GM19372 (cell line): ENCODE data around the gene SOWAHC.

Experiments
- ATAC-seq: cut with Tn5 transposase; IDR thresholded peaks from one replicate; pipeline ENCODE4 v1.9.1; 2021; ENCODE audit warnings: mild to moderate bottlenecking, low read depth, moderate library complexity; ENCODE audit not compliant: unreplicated experiment

Gene SOWAHC

DNA sequence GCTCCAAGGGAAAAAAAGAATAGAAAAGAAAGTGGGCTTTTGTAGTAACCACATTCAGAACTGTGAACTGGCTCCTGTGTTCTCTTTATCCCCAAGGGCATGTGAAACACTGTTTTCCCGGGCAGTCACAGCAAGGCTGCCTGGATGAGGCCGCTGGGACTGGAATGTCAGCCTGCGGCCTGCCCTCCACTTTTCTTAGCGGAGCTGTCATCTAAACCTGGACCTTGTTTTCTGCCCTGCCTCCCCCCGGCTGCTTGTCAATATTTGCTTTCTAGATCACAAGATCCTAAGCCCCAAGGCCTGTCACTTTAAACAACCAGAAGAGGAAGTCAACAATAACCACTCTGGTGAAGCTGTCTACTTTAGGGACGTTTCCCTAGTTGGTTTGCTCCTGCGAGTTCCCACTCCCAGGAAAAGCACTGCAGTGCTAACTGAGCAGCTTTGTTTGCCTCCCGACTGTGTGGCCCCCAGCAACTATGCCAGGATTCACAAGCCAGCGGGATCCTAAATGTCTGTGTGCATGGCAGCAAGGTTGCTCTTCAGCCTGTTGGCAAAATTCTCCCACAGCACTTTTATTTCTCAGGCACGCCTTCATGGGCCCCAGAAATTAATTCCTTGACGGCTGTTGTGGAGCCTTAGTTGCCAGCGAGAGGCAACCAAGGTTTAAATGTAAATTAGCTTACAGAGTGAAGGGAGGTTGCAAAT lies 30.6 kb downstream of the SOWAHC start:
- ATAC-seq = no peak

DNA sequence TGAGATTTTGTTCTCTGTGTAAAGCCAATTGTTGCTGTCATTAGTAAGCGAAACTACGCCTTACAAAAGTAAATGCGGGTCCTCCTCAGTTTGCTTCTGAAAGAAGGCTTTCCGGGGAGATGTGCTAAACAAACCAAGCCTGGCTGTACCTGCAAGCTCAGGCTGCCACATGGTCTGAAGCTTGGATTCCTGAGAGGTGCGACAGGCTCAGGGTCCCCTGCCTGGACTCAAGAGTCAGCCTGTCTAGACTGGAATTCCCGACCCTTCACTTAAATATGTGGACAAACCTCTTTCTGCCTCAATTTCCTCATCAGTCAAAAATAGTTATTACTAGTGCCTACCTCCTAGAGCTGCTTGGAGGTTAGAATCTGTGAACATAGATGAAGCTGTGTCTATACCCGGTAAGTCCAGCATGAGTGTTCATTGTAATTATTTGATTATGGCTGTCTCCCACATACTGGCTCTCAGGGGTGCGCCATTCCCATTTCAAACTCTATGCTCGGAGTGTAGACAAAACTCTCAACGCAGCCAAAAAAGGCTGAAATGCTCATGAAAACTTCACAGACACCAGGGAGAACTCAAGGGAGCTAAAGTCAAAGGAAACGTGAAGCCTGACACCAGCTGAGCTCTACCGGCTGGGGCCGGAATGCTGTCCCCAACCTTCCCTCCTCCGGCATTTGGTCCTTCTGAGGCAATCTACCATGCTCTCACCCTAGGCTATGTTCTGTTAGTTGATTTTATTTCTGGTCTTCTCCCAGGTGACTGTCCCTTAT lies 31.4 kb downstream of the SOWAHC start:
- ATAC-seq = no peak

GRCh38 chr2:109646961-109647360 lies 32.8 kb downstream of the SOWAHC start:
- no peak for ATAC-seq

DNA sequence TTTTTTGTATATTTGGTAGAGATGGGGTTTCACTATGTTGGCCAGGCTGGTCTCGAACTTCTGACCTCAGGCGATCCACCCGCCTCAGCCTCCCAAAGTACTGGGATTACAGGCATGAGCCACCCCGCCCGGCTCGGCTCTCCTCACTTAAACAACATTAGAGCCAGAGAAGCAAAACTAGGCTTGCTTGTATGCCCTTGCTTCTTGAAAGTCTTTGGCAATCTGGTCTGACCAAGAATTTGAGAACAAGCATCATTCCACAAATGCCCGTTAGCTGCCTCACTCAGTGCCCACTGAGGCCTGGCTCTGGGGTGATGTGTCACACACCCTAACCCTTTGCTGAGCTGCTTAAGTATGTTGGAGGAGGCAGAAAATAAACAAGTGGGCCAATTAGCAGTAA lies 33.5 kb downstream of the SOWAHC start:
- ATAC-seq = no peak

DNA sequence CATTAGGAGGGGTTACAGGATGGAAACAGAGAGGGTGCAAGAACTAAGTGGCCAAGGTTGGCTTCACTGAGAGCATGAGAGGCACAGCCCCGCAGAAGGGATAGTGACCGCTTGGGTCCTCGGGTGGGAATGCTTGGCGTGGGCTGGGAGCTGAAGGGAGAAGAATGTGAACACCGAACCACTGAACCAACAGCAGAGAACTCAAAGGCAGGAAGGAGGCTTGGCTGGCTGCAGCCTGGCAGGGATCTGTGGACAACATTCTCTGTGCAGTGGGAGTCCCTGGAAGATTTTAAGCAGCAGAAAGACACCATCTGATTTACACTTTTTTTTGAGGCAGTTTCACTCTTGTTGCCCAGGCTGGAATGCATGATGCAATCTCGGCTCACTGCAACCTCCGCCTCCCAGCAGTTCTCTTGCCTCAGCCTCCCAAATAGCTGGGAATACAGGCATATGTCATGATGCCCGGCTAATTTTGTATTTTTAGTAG lies 33.9 kb downstream of the SOWAHC start:
- no peak for ATAC-seq

DNA sequence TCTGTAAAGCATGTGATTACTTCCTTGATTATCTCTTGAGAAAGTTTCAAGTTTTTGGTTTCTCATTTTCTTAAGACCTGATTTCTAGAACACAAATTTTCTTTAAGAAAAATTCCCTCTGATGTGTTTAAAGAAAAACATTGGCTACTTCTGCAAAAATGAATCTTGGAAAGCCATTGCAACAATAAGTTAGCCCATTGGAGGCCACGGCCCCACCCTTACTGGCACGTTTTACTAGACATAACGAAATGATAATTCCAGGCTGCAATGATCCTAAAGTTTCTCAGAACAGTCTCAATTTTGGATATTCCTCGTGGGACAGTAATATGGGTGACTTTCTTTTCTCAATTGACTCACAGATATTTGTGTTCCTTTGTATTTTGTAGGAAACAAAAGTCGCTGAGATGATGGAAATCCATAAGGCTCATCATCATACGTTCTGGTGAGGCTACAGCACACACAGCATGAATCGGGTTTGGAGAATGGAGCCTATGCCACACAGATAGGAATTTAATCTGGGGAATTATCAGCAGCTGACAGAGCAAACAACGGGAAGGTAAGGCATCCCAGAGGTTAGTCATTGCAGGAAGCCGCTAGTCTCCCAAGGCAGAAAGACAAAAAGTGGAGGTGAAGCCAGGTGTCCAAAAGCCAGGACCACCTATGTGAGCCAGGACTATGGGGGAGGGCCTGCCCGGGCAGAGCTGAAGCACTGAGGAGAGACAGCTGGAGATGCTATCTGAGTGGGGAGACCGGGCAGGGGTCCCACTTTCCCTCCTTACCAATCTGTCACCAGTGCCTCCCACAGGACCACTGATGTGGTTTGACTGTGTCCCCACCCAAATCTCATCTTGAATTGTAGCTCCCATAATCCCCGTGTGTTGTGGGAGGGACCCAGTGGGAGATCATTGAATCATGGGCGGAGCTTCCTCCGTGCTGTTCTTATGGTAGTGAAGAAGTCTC lies 35.9 kb downstream of the SOWAHC start:
- ATAC-seq = no peak

DNA sequence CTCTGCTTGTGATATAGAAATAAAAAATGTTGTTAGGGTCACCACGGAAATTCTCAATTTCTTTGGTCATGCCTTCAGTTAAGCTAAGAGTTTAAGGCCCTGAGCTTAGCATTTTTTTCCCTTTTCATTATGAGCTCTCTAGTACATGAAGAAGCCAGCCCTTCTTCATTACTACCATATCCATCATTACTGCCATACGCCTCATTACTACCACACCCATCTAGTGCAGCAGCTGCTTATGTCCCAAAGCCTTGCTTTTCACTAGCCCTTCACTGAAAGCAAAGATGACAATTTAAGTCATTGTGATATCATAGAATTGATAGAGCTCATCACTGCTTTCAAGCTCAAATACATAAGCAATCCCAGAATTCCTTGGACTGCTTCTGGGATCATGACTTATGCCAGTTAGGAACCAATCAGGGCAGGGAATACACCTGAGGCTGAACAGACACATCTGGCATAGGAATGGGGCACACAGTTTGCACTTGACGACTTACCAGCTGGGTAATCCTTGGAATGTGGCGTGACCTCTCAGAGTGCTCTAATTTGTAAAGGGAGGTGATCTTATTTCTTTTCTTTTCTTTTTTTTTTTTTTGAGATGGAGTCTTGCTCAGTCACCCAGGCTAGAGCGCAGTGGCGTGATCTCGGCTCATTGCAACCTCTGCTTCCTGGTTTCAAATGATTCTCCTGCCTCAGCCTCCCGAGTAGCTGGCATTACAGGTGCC lies 40.3 kb downstream of the SOWAHC start:
- no peak for ATAC-seq

DNA sequence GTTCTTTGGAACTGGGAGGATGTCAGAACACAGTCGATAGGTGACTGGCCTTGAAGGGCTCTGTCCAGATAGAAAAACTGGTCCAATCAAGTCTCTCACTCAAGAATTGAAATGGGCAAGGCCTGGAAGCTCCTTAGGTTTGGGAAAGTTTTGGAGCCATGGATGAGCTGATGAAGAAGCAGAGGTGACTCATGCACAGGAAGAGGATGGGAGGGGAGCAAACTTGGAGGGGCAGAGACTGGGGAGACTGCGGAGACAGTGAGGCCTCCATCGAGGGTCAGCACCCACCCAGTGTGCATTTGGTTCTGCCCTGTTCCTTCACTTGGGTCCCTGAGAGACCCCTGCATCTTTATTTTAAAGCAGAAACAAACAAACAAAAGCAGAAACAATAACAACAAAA lies 41.1 kb downstream of the SOWAHC start:
- ATAC-seq = no peak

DNA sequence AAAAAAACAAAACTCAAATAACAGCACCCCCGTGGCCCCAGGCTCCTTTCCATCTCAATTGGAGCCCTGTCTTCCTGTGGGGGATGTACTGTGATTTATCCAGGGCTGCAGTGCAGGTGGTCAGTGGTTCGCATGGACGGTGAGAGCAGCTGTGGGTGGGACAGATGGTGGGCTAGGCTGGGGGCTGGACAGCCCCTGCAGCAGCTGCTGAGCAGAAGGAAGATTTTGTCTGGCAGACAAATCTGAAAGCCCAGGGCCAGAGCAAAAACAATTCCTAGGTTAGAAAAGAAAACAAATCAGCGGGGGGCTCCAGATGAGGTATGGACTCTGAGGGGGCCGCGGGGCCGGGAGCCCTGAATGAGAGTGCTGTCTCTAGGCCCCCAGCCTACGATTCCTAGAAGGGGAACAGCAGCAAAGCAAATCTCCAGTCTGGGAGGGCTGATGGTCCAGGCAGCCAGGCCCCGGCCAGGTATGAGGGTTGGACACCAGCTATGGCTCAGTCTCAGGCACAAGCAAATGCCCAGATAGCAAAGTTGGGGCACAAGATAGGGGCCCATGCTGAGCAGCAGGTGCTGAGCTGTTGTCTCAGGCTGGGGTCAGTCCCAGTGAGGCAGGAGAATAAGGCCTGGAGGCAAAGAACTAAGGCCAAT lies 45.4 kb downstream of the SOWAHC start:
- ATAC-seq = no peak

DNA sequence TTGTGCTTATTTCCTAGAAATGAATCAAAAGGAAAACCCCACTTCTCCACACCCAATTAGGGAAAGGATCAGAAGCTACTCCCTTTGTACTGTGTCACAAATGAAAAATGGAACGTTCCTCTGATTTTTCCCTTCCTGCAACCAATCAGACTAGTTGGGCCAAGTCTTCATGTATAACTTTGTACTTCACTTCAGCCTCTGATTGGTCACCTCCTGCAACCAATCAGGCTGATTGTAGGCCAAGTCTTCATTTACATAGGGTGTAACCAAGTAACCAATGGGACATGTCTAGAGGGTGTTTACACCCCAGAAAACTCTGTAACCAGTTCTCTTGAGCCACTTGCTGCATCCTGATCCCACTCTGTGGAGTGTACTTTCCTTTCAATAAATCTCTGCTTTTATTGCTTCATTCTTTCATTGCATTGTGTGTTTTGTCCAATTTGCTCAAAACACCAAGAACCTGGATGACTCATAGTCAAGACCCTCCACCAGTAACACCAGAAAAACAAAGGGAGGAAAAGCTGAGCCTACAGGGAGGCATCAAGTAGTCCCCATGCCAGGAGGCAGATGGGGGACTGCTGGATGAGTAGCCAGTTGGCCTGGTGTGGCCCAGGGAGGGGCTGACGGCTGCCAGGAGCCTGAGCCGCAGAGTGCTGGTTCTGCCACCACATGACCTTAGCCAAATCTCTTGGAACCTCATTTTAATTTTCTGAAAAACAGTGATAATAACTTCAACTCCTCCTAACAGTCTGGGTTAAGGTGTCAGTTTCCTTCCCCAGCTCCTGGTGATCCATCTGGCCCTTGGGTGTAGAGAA lies 46.1 kb downstream of the SOWAHC start:
- no peak for ATAC-seq

DNA sequence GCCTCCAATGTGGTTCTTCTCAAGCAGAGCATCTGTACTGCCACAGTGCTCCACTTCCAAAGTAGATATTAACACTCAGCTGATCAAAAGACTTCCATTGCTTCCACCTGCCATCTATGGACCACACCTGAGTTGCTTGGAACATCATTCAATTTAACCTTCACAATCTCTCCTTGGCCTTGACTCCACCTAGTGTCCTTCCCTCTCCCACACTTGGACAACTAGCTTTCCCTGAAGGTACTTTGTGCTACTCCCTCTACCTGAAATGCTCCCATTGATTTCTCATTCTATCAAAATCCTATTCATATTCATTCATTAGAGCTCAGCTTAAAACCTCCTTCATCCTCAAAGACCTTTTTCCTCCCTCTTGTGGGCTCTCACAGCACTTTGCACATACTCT lies 48.7 kb downstream of the SOWAHC start:
- no peak for ATAC-seq

- ATAC-seq = no peak
Observed at GRCh38 chr2:109663721-109664120, 49.6 kb downstream of the SOWAHC start.

GRCh38 chr2:109666466-109666865 lies 52.3 kb downstream of the SOWAHC start:
- ATAC-seq = no peak
